ENCODE data around the gene EFCAB11. TPM values are rescaled to one million over a fixed set of nuclear protein-coding genes. Genes with fewer than 3 reads are reported as not detected.

The EFCAB11 gene
- total and polyA plus RNA-seq, 8 donors: 1.3 to 5.8 (median 2.6) TPM

DNA sequence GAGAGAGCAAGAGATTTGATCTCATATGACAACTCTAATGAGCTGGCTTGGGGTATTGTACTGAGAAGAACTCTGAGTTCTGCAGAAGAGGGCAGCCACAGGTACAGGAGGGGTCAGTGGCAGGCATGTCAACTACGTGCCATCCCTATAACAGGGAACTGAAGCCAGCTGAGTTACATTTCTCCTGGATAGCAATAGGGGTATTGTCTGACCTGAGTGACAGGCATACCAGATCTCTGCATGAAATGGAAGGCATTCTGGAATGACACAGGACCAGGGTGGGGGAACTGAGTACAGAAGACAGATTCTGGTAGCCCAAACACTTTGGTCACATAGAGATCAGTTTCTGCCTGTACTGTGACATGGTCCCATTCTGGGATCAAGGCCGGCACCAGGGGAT, 35.8 kb downstream of the EFCAB11 start:
- Histone ChIP-seq H3K27me3 (no peaks in the 10 kb centered on the region), H3K27ac (no peak overlapping the region), H3K4me1 (no peaks in the 10 kb centered on the region), H3K4me3 (no peak overlapping the region), H3K9me3 (no peaks in the 10 kb centered on the region), H3K36me3 (no peaks in the 10 kb centered on the region)
- TF ChIP-seq, protein P1, sequence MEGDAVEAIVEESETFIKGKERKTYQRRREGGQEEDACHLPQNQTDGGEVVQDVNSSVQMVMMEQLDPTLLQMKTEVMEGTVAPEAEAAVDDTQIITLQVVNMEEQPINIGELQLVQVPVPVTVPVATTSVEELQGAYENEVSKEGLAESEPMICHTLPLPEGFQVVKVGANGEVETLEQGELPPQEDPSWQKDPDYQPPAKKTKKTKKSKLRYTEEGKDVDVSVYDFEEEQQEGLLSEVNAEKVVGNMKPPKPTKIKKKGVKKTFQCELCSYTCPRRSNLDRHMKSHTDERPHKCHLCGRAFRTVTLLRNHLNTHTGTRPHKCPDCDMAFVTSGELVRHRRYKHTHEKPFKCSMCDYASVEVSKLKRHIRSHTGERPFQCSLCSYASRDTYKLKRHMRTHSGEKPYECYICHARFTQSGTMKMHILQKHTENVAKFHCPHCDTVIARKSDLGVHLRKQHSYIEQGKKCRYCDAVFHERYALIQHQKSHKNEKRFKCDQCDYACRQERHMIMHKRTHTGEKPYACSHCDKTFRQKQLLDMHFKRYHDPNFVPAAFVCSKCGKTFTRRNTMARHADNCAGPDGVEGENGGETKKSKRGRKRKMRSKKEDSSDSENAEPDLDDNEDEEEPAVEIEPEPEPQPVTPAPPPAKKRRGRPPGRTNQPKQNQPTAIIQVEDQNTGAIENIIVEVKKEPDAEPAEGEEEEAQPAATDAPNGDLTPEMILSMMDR (IDR thresholded peaks at IDR 0.05): no peak
- no peak for ATAC-seq
- 93% methylated on average over 2 of the region's 2 CpGs for WGBS, 2 donors
- no peak for DNase-seq
- no peak for FAIRE-seq
- intact Hi-C loops (cut with DNase I): loop anchor here in 2 of 3 donors (5.0 kb wide), 2 partner anchors 881 to 891 kb away; no protein-coding TSS in a partner anchor

- Histone ChIP-seq H3K36me3 (no peaks in the 10 kb centered on the region), H3K4me1 (peaks cover 3 to 11% (median 5%) of the 10 kb centered on the region in 3 donors), H3K27ac (no peak overlapping the region), H3K9me3 (no peaks in the 10 kb centered on the region), H3K4me3 (no peak overlapping the region), H3K27me3 (no peaks in the 10 kb centered on the region)
- DNase-seq: peak in 3 of 6 donors; percentile 24 to 72 (median 25)
- intact Hi-C loops (cut with DNase I): loop anchor here in 2 of 3 donors (5.0 kb wide), 2 partner anchors 878 to 888 kb away; no protein-coding TSS in a partner anchor
- TF ChIP-seq, protein P1 (IDR thresholded peaks at IDR 0.05): peak; percentile 82 to 88 (median 86)
- WGBS, 2 donors: 16 to 17% methylated on average over 6 of the region's 6 CpGs
- peak; percentile 41 to 85 (median 79) for ATAC-seq
- FAIRE-seq: peak; percentile 88
These were observed 39.2 kb downstream of the EFCAB11 start for GRCh38 chr14:89915114-89915878.

- DNase-seq: no peak
- no peaks in the 10 kb centered on the region for H3K27me3 ChIP-seq
- intact Hi-C loops (cut with DNase I): loop anchor here in 1 of 3 donors (5.0 kb wide), 1 partner anchor 885 kb away; no protein-coding TSS in a partner anchor
- no peak for FAIRE-seq
- no peaks in the 10 kb centered on the region for H3K9me3 ChIP-seq
- no peaks in the 10 kb centered on the region for H3K36me3 ChIP-seq
- H3K4me3 ChIP-seq: no peak overlapping the region
- H3K27ac ChIP-seq: no peak overlapping the region
- TF ChIP-seq, protein P1 (IDR thresholded peaks at IDR 0.05): no peak
- 56 to 65% methylated on average over 9 of the region's 9 CpGs for WGBS, 2 donors
- peaks cover 3 to 11% (median 5%) of the 10 kb centered on the region in 3 donors for H3K4me1 ChIP-seq
- peak in 3 of 4 donors; percentile 43 to 73 (median 66) for ATAC-seq
These were observed 41.8 kb downstream of the EFCAB11 start for GRCh38 chr14:89912667-89913211.

- TF ChIP-seq, protein P1 (IDR thresholded peaks at IDR 0.05): no peak
- Histone ChIP-seq H3K36me3 (no peaks in the 10 kb centered on the region), H3K4me1 (peaks cover 3 to 11% (median 5%) of the 10 kb centered on the region in 3 donors), H3K4me3 (no peak overlapping the region), H3K27ac (no peak overlapping the region), H3K9me3 (no peaks in the 10 kb centered on the region), H3K27me3 (no peaks in the 10 kb centered on the region)
- ATAC-seq (no peak), FAIRE-seq (no peak), DNase-seq (no peak)
- intact Hi-C loops (cut with DNase I): loop anchor here in 1 of 3 donors (5.0 kb wide), 1 partner anchor 885 kb away; no protein-coding TSS in a partner anchor
- 80 to 81% methylated on average over 2 of the region's 2 CpGs for WGBS, 2 donors
These were observed 42.3 kb downstream of the EFCAB11 start for GRCh38 chr14:89912221-89912620.

All from pancreas (tissue), 10 donors.